Endothelial cell of umbilical vein (primary cell): Measurements from ENCODE around the gene ATXN2.

Source experiments
- CTCF ChIP-seq, 2 donors: IDR thresholded peaks; 1 replicate in 1 of 2; 2 replicates in 1 of 2; pipeline ENCODE4 v1.5.1; 2011; ENCODE audit warnings: low read length in 2 of 2, mild to moderate bottlenecking in 2 of 2, moderate library complexity in 2 of 2, control low read depth in 1 of 2, inconsistent platforms in 1 of 2, low read depth in 1 of 2; ENCODE audit not compliant: insufficient read depth in 1 of 2; ENCODE audit errors: extremely low read depth in 1 of 2
- EZH2 ChIP-seq: IDR thresholded peaks from 2 replicates; pipeline ENCODE4 v1.6.1; 2012; ENCODE audit warnings: borderline replicate concordance, low read depth, mild to moderate bottlenecking, moderate library complexity, low read length, inconsistent platforms; ENCODE audit not compliant: severe bottlenecking
- GATA2 ChIP-seq: IDR thresholded peaks from 2 replicates; pipeline ENCODE4 v1.7.0; 2011; ENCODE audit warnings: low read depth, mild to moderate bottlenecking, moderate library complexity, mixed read lengths, low read length; ENCODE audit not compliant: insufficient read length, insufficient read depth
- JUN ChIP-seq: IDR thresholded peaks from 2 replicates; pipeline ENCODE4 v1.6.1; 2011; ENCODE audit warnings: borderline replicate concordance, low read depth; ENCODE audit not compliant: insufficient read length, insufficient read depth
- MAX ChIP-seq: IDR thresholded peaks from 2 replicates; pipeline ENCODE4 v1.6.1; 2011; ENCODE audit not compliant: insufficient read depth, insufficient read length
- POLR2A ChIP-seq: IDR thresholded peaks from 2 replicates; pipeline ENCODE4 v1.6.1; 2012; ENCODE audit warnings: low read depth, mild to moderate bottlenecking, control low read depth, low read length
- POLR2AphosphoS5 ChIP-seq: IDR thresholded peaks from 2 replicates; pipeline ENCODE4 v1.6.1; 2012; ENCODE audit warnings: low read depth, mild to moderate bottlenecking, control low read depth, low read length, moderate library complexity; ENCODE audit not compliant: insufficient read depth

- TF ChIP-seq CTCF (IDR thresholded peaks at IDR 0.05; ENCODE audit: extremely low read depth in 1 of 2, insufficient read depth in 1 of 2, low read depth in 1 of 2, low read length in 2 of 2) (no peak), EZH2 (no peak), JUN (no peak), GATA2 (no peak), POLR2AphosphoS5 (no peak), MAX (no peak), POLR2A (no peak)
Measured at GRCh38 chr12:111457577-111457976, 141.5 kb downstream of the ATXN2 start.
